ENCODE measurements around the gene GPC6. TPM values are rescaled to one million over a fixed set of nuclear protein-coding genes. Genes with fewer than 3 reads are reported as not detected.

GPC6 gene
- total RNA-seq, 1 donor from 2014 or later, result 20.1 TPM

DNA sequence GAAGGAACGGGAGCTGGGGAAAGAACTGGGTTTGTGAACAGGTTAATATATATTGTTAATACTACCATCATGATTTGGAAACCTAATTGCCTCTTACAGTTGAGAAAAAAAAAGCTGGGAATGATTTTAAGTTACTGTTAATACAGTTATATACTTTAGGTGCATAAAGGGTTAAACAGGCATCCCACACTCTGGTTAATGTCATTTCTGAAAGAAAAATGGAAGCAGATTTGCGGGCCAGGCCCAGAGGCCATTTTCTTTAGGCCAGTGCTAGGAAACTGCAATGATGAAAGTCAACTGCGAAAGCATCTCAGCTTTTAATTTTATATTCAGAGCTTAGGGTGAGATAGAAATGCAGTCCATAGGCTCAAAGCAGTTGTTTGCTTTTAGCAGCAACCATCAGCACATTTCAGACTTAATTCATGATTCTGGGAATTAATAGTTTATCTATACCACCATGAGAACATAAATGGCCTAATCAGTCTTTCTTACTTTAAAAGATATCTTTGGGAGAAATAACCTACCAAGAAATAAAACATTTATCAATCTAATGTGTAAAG lies 592.8 kb downstream of the GPC6 start:
- DNase-seq (ENCODE audit: low read depth), result no peak

- DNase-seq (ENCODE audit: low read depth), result no peak
Measured at GRCh38 chr13:93824286-93824685, 597.7 kb downstream of the GPC6 start.

DNA sequence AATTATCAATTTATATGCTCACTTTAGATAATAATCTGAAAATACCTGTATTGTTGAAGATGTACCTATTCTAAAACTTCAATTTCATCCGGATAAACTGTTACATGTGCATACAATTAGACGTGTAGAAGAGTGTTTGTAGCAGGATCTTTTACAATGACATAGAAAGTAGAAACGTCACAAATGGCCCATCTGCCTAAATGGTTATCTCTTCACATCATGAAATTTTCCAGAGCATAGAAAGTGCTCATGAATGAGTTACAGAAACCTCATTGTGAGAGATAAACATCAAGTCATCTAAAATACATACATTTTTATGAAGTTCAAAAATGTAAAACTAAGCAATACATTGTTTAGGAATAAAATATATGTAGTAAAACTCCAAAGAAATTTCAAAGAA lies 607.4 kb downstream of the GPC6 start:
- DNase-seq (ENCODE audit: low read depth), result no peak

DNA sequence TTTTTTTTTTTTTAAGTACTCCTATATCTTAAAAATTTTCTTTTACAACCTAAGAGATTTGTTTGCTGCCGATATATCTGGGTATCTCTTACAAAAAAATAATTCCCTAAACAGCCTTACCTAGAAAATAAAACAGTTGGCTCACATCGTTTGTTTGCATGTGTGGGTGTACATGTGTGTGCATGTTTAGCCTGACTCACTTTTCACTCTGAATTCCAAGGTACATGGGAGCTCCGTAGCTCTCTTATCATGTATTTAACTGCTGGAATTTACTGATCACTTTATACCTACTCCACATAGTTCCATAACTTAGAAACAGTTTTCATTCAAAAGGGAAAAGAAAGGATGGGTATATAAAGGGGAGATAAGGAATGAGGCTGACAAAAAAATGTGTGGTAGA lies 616.5 kb downstream of the GPC6 start:
- DNase-seq (ENCODE audit: low read depth), result no peak

DNA sequence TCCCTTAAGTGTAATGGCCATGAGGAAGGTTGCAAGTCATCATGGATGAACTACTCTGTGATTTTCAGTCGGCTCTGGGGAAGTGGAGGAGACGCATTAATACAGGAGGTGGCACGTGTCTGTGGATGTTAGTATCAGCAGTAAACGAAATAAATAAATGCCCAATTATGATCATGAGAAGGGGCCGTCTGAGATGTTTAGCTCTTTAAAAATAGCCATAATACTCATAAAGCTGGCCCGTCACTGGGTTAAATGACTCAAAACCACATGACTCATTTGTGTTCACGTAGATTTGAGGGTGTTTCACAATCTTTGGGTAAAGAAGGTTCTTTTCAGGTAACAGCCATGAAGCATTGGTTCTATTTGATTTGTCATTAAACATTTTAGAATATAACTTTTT lies 620.6 kb downstream of the GPC6 start:
- peak; percentile 48 for DNase-seq (ENCODE audit: low read depth)

- no peak for DNase-seq (ENCODE audit: low read depth)
Measured at GRCh38 chr13:93848247-93848646, 621.6 kb downstream of the GPC6 start.

DNA sequence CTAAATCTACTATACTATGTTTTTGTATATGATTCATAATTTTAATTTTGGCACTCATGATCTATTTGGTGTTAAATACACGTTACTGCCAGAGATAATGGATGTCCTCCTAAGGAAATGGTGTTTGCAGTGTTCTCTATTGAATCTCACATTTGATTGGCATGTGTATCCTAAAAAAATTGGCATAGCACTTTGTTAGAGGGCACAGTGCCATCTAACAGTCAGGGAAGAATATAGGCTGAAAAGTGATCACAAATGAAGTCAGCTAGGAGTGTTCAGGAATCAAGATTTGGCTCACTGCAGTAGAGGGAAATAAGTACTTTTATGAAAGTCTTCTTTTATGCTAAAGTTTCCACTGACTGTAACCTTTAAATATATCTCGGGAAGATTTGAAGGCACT lies 624.6 kb downstream of the GPC6 start:
- no peak for DNase-seq (ENCODE audit: low read depth)

DNA sequence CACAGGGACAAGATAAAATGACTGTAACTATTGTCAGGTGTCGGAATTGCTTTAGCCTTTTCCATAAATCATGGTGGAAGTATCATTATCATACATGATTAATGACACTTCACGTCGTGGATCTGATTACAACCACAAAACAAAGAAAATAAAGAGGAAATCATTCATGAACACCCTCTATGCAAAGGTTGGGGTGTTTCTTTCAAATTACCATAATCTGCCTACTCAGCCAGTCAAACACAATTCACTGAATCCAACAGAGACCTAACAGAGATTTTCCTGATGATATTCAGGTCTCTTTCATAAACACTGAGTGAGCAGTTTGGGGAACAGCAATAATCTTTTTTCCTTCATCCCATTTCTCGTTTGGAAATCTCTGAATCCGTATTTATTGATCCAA lies 627.3 kb downstream of the GPC6 start:
- no peak for DNase-seq (ENCODE audit: low read depth)

DNA sequence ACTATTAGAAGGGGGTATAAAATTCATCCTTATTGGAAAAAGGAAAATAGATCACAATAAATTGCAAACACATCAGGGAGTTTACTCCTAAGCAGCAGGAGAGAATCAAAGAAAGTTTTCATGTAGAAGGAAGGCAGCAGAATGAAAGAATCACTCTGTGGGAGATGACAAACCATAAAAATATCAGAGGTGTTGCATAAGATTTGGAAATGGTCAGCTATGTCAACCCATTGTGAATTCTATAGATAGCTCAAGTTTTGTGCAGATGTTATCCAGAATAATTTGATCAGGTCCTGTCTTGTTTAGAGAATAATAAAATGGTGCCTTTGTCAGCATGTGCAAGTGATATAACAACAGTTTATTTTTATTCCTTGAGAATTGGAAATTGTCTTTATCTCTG lies 630.5 kb downstream of the GPC6 start:
- no peak for DNase-seq (ENCODE audit: low read depth)

GRCh38 chr13:93859716-93860115 lies 633.1 kb downstream of the GPC6 start:
- DNase-seq (ENCODE audit: low read depth), result no peak

- DNase-seq (ENCODE audit: low read depth), result peak; percentile 52
Measured at GRCh38 chr13:93861818-93862217, 635.2 kb downstream of the GPC6 start.

DNA sequence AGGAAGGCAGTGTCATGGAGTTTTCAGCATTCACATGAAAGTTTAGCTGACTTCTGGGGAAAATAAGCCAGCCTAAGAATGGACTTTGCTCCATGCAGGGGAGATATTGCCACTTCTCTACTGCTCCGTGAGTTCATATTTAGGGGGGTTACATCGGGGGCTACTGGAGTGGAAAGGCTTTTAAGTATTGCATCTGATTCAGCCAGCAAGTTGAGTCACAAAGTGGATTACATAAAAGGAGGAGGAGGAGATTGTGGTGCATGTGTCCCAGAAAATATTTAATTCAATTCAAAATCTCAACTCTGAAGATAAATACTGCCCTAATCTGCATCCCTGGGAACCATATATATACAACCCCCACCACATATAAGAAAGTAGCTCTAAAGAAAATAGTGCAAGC lies 635.7 kb downstream of the GPC6 start:
- no peak for DNase-seq (ENCODE audit: low read depth)

DNA sequence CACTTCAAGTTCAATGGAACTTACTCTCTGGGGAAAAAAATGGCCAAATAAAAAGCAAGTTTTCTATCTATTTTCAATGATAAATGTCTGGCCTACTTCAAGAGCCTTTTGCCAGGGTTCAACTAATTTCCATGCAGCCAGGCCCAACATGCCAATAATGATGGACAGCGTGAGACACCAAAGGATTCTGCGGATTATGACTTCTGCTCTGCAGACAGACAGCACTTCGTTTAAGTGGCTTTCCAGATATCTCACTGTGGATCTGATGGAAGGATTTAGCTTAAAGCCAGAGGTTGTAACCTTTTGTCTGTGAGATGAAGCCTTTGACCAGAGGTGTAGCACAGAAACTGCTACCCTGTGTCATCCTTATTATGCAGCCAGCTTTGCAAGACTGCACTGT lies 638.6 kb downstream of the GPC6 start:
- DNase-seq (ENCODE audit: low read depth), result no peak

DNA sequence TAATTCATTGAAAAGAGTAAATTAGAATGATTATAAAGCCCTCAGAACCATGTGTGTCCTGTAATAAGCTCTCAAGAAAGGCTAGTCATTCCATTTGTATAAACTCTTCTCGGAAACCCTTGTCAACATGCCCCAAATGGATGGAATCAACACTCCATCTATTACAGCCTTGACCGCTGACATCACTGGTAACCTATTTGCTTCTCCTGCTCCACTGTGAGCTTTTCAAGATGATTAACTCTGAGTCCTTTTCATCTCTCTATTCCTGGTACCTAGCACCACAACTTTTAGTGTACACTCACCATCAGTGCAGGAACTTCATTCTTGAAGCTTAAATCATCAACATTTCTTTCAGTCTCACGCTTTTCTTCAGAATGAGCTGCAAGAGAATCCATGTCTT lies 640.9 kb downstream of the GPC6 start:
- DNase-seq (ENCODE audit: low read depth), result no peak

DNA sequence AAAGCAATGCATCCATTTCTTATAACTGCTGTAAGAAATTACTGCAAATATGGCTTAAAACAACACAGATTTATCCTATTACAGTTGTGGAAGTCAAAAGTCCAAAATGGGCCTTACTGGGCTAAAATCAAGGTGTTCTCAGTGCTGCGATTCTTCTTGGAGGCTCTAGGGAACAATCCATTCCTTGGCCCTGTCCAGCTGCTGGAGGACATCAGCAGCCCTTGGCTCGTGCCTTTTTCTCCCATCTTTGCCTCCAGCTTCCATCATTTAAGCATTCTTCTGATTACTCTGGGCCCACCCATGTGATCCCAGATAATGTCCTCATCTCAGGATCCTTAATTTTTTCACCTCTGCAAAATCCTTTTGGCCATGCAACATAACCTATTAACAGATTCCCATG lies 645.8 kb downstream of the GPC6 start:
- DNase-seq (ENCODE audit: low read depth), result no peak

DNA sequence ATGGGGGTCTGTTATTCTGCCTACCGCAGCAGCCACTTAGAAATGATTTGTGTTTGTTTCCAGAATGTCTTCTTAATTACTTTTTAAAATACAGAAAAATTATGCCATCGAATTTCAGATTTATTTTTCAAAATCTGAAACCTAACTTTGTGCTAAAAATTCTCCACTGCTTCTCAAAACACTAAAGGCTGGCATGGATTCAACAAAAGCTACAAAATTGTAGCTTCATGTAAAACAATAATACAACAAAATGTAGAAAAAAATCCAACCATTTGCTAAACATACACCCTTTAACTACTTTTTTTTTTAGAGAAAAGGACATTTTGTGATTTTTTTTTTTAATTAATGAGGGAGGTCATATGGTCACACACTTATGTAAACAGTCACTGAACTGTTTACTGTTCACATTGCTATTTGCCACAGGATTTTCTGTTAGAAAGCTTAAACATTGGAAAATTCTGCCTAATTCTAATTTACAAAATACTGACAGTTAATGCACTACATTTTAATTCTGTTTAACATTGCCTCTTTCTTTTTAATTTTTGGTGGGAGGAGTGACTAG lies 646.3 kb downstream of the GPC6 start:
- DNase-seq (ENCODE audit: low read depth), result no peak

DNA sequence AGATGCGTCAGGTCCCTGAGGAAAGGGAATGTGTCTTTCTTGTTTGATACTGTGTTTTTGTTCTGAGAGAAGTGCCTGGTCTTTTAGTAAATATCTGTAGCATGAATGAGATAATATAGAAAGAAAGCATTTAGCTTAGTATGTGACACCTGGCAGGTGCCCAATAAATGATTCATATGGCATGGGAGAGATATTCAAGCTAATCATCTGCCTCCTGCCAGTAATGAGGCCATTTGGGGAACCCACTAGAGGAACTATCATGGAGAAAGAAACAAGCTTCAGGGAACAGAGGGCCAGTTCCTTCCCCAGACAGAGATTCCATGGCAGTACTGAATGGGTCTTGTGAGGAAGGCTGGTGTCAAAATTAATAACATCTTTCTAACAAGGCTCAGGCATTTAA lies 648.9 kb downstream of the GPC6 start:
- no peak for DNase-seq (ENCODE audit: low read depth)

DNA sequence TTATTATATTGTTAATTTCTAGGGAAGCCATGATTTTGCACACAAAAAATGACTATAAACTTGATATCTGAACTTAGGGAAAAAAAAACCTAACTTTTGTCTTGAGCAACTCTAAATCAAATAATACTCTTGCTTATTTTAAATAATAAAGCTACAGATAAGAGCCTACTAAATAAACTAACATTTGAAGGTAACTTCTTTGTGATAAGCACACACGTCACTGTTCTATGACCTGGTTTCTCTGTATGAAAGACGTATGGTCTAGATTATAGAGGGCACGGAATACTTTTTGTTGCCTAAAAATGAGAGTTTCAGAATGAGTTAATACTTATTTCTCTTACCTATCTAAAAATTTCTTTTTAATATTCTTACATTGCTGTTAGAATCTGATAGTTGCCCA lies 649.6 kb downstream of the GPC6 start:
- no peak for DNase-seq (ENCODE audit: low read depth)

- DNase-seq (ENCODE audit: low read depth), result no peak
Measured at GRCh38 chr13:93878675-93879074, 652.1 kb downstream of the GPC6 start.

GRCh38 chr13:93881411-93881810 lies 654.8 kb downstream of the GPC6 start:
- no peak for DNase-seq (ENCODE audit: low read depth)

DNA sequence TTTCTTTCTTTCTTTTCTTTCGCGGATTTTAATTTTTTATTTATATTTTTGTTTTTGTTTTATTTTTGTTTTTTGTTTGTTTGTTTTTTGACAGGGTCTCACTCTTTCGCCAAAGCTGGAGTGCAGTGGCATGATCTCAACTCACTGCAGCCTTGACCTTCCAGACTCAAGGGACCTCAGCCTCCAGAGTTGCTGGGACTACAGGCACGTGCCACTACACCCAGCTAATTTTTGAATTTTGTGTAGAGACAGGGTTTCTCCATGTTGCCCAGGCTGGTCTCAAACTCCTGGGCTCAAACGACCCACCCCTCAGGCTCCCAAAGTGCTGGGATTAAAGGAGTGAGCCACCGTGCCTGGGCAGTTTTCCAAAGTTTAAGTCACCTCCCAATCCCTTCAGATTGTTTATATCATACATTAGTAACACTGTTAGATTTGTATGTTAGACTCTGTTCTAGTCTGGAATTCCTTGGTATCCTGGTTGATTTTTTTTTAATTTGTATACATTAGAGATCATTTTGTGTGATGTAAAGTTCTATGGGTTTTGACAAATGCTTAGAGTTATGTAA lies 655.6 kb downstream of the GPC6 start:
- no peak for DNase-seq (ENCODE audit: low read depth)

DNA sequence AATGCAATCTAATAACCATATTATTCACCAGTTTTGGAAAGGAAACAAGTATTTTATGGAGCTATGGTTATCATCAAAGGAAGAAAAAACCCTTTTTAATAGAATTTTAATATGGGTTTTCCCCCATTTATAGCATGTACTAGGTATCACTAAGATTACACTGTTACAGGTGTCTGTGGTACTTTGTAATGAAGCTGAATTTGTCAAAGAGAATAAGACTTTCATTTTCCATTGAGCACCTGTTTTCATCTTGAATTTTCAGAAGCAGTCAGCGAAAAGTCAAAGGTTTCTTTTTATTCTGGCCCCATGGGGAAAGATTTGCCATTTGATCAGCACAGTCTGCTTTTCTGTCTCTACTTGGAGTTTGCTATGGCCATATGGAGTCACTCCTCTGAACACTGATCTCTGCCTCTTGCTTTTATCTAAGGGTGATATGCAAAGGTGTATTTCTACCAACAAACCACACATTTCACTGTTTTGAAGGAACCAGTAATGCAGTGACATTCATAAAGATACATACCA lies 662.9 kb downstream of the GPC6 start:
- DNase-seq (ENCODE audit: low read depth), result no peak

DNA sequence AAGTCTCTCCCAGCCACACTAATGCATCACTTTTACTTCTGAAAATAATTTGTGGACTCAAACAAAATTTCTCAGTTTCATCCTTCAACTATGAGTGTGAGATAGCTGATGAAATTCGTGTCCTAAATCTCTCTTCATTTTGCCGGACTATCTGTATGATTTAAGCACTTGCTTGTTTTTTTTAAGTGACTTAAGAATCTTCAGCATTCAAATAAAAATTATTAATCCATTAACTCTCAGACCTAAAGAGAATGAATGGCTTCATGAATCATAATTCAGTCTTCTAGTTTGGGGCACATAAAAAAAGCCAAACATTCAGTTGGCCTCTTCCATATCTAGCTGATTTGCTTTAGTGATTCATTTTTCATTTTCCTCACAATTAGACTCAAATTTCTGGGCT lies 673.4 kb downstream of the GPC6 start:
- no peak for DNase-seq (ENCODE audit: low read depth)
